Cardiac fibroblast (primary cell): ENCODE measurements around the gene CYFIP1.

Experiments
- DNase-seq, 2 donors: peaks; one replicate each; pipeline versions ENCODE4 v3.0.0 to v3.0.0-alpha.2; 2010; ENCODE audit warnings: low read depth in 2 of 2
- H3K4me3 ChIP-seq, 2 donors: replicated peaks in 1 of 2; 1 replicate in 1 of 2; 2 replicates in 1 of 2; pipeline ENCODE4 v1.5.1; 2011; ENCODE audit warnings: low read depth in 2 of 2, low read length in 2 of 2, mild to moderate bottlenecking in 2 of 2, moderate library complexity in 1 of 2
- TF ChIP-seq, protein P1 (sequence below): IDR thresholded peaks from one replicate; pipeline ENCODE4 v1.5.1; 2011; ENCODE audit warnings: low read depth, mild to moderate bottlenecking, low read length, inconsistent platforms

CYFIP1 gene

DNA sequence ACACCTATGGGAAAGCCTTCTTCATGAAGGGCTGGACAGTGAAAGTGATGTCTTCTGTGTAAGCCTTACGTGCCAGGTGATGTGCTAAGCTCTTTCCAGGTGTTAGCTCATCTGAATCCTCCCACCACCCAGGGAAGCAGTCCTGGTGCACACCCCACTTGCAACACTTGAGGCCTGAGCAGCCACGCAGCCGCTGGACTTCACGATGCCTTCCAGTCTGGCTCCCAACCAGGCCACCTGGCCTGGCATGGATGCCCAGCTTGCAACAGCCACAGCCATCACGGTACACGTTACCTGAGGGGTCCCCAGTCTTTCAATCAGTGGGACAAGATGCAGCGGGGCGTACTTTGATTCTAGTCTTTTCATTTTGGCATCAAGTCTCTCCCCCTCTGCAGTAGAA, 105.9 kb downstream of the CYFIP1 start:
- DNase-seq = no peak
- TF ChIP-seq, protein P1, sequence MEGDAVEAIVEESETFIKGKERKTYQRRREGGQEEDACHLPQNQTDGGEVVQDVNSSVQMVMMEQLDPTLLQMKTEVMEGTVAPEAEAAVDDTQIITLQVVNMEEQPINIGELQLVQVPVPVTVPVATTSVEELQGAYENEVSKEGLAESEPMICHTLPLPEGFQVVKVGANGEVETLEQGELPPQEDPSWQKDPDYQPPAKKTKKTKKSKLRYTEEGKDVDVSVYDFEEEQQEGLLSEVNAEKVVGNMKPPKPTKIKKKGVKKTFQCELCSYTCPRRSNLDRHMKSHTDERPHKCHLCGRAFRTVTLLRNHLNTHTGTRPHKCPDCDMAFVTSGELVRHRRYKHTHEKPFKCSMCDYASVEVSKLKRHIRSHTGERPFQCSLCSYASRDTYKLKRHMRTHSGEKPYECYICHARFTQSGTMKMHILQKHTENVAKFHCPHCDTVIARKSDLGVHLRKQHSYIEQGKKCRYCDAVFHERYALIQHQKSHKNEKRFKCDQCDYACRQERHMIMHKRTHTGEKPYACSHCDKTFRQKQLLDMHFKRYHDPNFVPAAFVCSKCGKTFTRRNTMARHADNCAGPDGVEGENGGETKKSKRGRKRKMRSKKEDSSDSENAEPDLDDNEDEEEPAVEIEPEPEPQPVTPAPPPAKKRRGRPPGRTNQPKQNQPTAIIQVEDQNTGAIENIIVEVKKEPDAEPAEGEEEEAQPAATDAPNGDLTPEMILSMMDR = no peak
- H3K4me3 ChIP-seq = no peak overlapping the region

- TF ChIP-seq, protein P1 = no peak
- no peak overlapping the region for H3K4me3 ChIP-seq
- no peak for DNase-seq
Observed at GRCh38 chr15:22873841-22874240, 106.3 kb downstream of the CYFIP1 start.

DNA sequence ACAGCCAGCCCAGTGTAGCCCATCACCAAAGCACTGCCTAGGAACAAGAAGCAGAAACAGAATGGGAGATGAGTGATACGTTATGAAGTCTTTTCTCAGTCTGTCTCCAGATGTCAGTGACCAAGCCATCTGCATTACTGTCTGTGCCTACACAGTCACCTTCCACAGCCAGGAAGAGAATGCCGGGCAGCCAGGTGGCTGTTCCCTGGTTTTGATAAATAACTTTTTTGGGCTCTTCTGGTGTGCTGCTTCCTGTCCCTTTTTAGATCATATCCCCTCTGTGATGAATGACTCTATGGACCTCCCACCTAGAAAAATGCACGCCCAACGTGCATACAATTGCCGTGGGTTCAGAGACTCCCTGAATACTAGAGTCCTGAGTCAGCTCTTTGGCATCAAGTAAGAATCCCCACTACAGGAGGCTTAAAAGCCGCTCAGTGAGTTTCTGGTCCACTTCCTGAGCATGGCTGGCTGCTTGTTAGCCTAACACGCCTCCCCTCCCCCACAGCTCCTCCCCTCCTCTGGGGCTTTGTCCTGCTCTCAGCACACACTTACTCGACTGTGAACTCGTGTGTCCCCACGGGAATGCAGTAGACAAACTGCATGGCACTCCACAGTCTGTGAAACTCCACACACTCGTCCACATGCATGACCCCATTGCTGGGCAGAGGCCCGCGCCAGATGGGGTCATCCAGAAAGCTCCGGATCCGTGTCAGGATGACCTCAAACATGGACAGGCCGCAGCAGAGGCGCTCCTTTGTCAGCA, 107.0 kb downstream of the CYFIP1 start:
- peak; percentile 64 to 66 for DNase-seq
- no peak overlapping the region for H3K4me3 ChIP-seq
- TF ChIP-seq, protein P1 = no peak

DNA sequence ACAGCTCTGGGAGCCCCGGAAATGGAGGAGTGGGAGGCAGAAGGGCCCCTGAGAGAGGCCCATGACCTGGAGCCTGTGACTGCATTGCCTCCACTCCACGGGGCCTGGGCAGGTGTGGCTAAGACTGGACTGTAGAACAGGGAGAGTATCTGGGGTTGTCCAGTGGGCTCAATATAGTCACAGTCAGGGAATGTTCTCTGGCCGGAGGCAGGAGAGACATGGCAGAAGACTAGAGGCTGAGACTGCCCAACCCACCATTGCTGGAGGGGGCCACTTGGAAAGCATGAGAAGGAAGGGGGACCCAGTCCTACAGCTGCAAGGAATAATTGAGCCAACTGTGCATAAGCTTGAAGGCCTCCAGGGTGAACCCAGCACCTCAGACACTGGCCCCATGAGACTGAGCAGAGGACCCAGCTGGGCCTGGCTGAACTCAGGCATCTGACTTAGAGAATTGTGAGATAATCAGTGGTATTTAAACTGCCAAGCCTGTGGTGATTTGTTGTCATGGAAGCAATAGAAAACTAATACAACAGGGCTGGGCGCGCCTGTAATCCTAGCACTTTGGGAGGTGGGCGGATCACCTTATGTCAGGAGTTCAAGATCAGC, 108.6 kb downstream of the CYFIP1 start:
- no peak overlapping the region for H3K4me3 ChIP-seq
- DNase-seq = no peak
- TF ChIP-seq, protein P1 = no peak

DNA sequence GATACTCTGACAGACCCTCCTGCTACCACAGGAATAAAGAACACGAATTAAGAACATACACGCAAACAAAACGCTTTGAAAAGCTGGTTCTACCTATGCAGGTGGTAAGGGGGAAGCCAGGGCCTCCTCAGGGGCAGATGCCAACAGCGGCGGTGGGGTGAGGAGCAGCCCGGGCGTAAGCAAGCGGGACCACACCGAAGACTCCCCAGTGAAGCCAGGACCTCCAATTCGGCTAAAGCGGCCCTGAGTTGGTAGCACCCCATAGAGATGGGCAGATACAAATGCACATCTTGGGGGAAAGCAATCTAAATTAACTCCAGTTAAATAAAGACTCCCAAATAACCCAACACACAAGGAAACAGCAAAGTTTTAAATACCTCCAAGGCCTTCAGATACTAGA, 109.3 kb downstream of the CYFIP1 start:
- no peak overlapping the region for H3K4me3 ChIP-seq
- TF ChIP-seq, protein P1 = no peak
- DNase-seq = no peak

GRCh38 chr15:22869856-22870255, 110.3 kb downstream of the CYFIP1 start:
- TF ChIP-seq, protein P1 = no peak
- no peak for DNase-seq
- no peak overlapping the region for H3K4me3 ChIP-seq
